CD4-positive, alpha-beta T cell (primary cell): ENCODE results near the gene ZNF688. TPM values are rescaled to one million over a fixed set of nuclear protein-coding genes. Genes with fewer than 3 reads are reported as not detected.

Source experiments
- ATAC-seq: fragments of 200-7000 bp; cut with Tn5 transposase; one replicate; pipeline ENCODE4 v1.10.0; 2022; ENCODE audit warnings: mild to moderate bottlenecking; ENCODE audit not compliant: poor library complexity
- CTCF ChIA-PET: fragments of 350-600 bp; sonication (Branson Sonifier 250); formaldehyde crosslinking; loops from one replicate; lab custom pipeline; 2021; ENCODE audit warnings: antibody characterized with exemption, inconsistent platforms; lab: Charles Lee
- POLR2A ChIA-PET: fragments of 350-600 bp; sonication (Branson Sonifier 250); formaldehyde crosslinking; loops from one replicate; lab custom pipeline; 2021; ENCODE audit warnings: antibody characterized with exemption, inconsistent platforms; lab: Charles Lee
- DNase-seq, 14 experiments: peaks; one replicate each; pipeline ENCODE4 v3.0.0-alpha.2; 2013 to 2020; ENCODE audit warnings: mixed read lengths in 2 of 14
- H3K27ac ChIP-seq, 2 donors: one replicate each; pipeline versions ENCODE4 v1.5.1 to v1.7.0; 2013; ENCODE audit warnings: low read length in 2 of 2, low read depth in 1 of 2, mild to moderate bottlenecking in 1 of 2
- H3K27me3 ChIP-seq, 2 experiments: 1 replicate in 1 of 2; 2 replicates in 1 of 2; pipeline versions ENCODE4 v1.6.1 to v1.7.0; 2013; ENCODE audit warnings: low read length in 2 of 2, control low read depth in 1 of 2, mild to moderate bottlenecking in 1 of 2, moderate library complexity in 1 of 2; ENCODE audit not compliant: insufficient read depth in 2 of 2, control insufficient read depth in 1 of 2
- H3K36me3 ChIP-seq: one replicate; pipeline ENCODE4 v1.6.1; 2013; ENCODE audit warnings: low read length, control low read depth; ENCODE audit not compliant: insufficient read depth
- H3K4me1 ChIP-seq: one replicate; pipeline ENCODE4 v1.6.1; 2013; ENCODE audit warnings: low read length, control low read depth; ENCODE audit not compliant: insufficient read depth
- H3K4me3 ChIP-seq: one replicate; pipeline ENCODE4 v1.5.1; 2013; ENCODE audit warnings: mild to moderate bottlenecking, low read length, moderate library complexity
- H3K9me3 ChIP-seq, 2 experiments: 1 replicate in 1 of 2; 2 replicates in 1 of 2; pipeline versions ENCODE4 v1.6.1 to v1.7.0; 2013; ENCODE audit warnings: low read length in 2 of 2, mild to moderate bottlenecking in 2 of 2, control low read depth in 1 of 2, moderate library complexity in 1 of 2; ENCODE audit not compliant: control insufficient read depth in 1 of 2, insufficient read depth in 1 of 2
- H3K27ac Mint-ChIP-seq: one replicate; pipeline ENCODE4 v1.8.0; 2020; ENCODE audit warnings: mixed read lengths
- H3K27me3 Mint-ChIP-seq: one replicate; pipeline ENCODE4 v1.8.0; 2021; ENCODE audit warnings: mixed read lengths
- H3K36me3 Mint-ChIP-seq: one replicate; pipeline ENCODE4 v1.8.0; 2021; ENCODE audit warnings: low read depth, mixed read lengths
- H3K4me1 Mint-ChIP-seq: one replicate; pipeline ENCODE4 v1.8.0; 2021; ENCODE audit warnings: low read depth, mixed read lengths
- H3K4me3 Mint-ChIP-seq: one replicate; pipeline ENCODE4 v1.8.0; 2020; ENCODE audit warnings: mild to moderate bottlenecking, mixed read lengths
- H3K9me3 Mint-ChIP-seq: one replicate; pipeline ENCODE4 v1.8.0; 2020; ENCODE audit warnings: mixed read lengths
- intact Hi-C, 2 experiments: fragments of 100-400 bp; cut with DNase I in 1 of 2; cut with micrococcal nuclease in 1 of 2; formaldehyde crosslinking; loops; one replicate each; pipeline versions ENCODE4 v1.15.1 to v1.9.0; 2023 to 2025; cut with DNase I, micrococcal nuclease
- total RNA-seq, 174 experiments: library from RNA in 2 of 174; stranded (reverse) in 2 of 174; gene quantifications; one replicate each; pipeline ENCODE4 v1.2.3 and lab custom pipeline; 2021 to 2026
- TF ChIP-seq, protein P1 (sequence below): fragments of 200-600 bp; IDR thresholded peaks from one replicate; pipeline ENCODE4 v1.8.0; 2022; ENCODE audit warnings: antibody characterized with exemption, mild to moderate bottlenecking

The ZNF688 gene
- total RNA-seq, 2 experiments from 2014 or later: 8.8 to 9.6 TPM

DNA sequence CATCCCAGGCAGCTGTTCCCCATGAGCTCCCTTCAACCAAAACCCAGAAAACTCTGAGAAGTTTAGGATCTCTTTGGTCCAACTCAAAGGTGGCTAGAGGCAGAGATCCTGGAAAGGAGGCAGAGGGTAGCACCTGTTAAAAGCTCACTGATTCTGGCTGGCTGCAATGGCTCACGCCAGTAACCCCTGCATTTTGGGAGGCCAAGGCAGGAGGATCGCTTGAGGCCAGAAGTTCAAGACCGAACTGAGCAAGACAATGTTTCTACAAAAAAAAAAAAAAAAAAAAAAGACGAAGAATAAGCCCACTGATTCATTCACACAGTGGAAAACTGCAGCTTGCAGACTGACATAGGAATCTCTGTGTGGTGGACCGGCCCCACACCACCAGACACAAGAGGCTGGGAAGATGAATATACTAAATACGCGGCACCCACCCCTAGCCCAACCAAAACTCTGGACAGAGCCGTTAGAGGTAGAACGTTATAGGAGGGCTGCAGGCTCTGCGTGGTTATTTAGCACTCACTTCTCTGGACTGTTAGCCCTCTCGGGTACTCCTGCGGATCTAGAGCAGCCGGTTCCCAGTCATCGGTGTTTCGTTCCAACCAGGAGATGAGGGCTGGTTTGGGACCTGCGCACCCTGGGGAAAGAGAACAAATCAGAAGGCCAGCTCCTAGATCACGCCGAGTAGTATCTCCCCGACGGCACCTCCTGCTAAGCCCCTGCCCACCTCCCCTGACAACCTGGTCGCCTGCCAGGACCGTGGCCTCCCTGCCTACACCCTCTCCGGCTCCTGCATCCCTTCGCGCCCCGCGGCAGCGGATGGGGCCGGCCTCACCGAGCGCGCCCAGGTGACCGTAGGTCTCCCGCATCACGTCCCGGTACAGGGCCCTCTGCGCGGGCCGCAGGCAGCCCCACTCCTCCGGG, 37.8 kb upstream of the ZNF688 start:
- Mint-ChIP-seq H3K4me3 (peak overlapping the region; percentile 91), H3K27ac (peak overlapping the region; percentile 93), H3K36me3 (peaks cover 49% of the 10 kb centered on the region), H3K9me3 (no peaks in the 10 kb centered on the region), H3K4me1 (peaks cover 23% of the 10 kb centered on the region), H3K27me3 (no peaks in the 10 kb centered on the region)
- intact Hi-C loops: no loop called here
- H3K27ac ChIP-seq: peak overlapping the region; percentile 86 to 89
- H3K4me1 ChIP-seq: peaks cover 26% of the 10 kb centered on the region
- ChIA-PET POLR2A (interaction anchor here (0.7 to 2.6 kb wide), 20 partner anchors 11 to 191 kb away, joined by 3 to 19 read pairs (median 6); partner anchors contain the start of genes DCTPP1, FBRS, PRR14 and ZNF688), CTCF (interaction anchor here (1.1 to 2.4 kb wide), 9 partner anchors 11 to 200 kb away, joined by 3 to 11 read pairs (median 3); partner anchors contain the start of gene DCTPP1)
- peaks cover 21% of the 10 kb centered on the region for H3K36me3 ChIP-seq
- DNase-seq (peak in 11 of 14 experiments; percentile 14 to 60 (median 36)), ATAC-seq (peak; percentile 32)
- H3K9me3 ChIP-seq: no peaks in the 10 kb centered on the region
- TF ChIP-seq, protein P1, sequence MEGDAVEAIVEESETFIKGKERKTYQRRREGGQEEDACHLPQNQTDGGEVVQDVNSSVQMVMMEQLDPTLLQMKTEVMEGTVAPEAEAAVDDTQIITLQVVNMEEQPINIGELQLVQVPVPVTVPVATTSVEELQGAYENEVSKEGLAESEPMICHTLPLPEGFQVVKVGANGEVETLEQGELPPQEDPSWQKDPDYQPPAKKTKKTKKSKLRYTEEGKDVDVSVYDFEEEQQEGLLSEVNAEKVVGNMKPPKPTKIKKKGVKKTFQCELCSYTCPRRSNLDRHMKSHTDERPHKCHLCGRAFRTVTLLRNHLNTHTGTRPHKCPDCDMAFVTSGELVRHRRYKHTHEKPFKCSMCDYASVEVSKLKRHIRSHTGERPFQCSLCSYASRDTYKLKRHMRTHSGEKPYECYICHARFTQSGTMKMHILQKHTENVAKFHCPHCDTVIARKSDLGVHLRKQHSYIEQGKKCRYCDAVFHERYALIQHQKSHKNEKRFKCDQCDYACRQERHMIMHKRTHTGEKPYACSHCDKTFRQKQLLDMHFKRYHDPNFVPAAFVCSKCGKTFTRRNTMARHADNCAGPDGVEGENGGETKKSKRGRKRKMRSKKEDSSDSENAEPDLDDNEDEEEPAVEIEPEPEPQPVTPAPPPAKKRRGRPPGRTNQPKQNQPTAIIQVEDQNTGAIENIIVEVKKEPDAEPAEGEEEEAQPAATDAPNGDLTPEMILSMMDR: no peak
- H3K4me3 ChIP-seq: peak overlapping the region; percentile 74
- H3K27me3 ChIP-seq: no peaks in the 10 kb centered on the region

DNA sequence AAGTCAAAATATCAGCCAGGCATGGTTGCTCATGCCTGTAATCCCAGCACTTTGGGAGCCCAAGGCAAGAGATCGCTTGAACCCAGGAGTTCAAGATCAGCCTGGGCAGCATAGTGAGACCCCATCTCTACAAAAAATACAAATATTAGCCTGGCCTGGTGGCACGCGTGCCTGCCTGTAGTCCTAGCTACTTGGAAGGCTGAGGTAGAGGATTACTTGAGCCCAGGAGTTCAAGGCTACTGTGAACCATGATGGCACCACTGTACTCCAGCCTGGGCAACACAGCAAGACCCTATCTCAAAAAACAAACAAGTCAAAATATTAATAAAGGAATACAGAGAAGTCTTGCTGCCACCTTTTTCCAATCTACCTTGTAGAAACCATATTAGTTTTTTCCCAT, 34.5 kb upstream of the ZNF688 start:
- H3K36me3 ChIP-seq: peaks cover 34% of the 10 kb centered on the region
- no peak overlapping the region for H3K27ac ChIP-seq
- no peak overlapping the region for H3K4me3 ChIP-seq
- TF ChIP-seq, protein P1: no peak
- H3K36me3 Mint-ChIP-seq: peaks cover 72% of the 10 kb centered on the region
- peaks cover 23% of the 10 kb centered on the region for H3K4me1 Mint-ChIP-seq
- H3K9me3 Mint-ChIP-seq: no peaks in the 10 kb centered on the region
- no peaks in the 10 kb centered on the region for H3K27me3 Mint-ChIP-seq
- no peaks in the 10 kb centered on the region for H3K27me3 ChIP-seq
- no peak overlapping the region for H3K27ac Mint-ChIP-seq
- H3K4me3 Mint-ChIP-seq: no peak overlapping the region
- POLR2A ChIA-PET: no interaction called here
- intact Hi-C loops: no loop called here
- peaks cover 26% of the 10 kb centered on the region for H3K4me1 ChIP-seq
- DNase-seq (no peak), ATAC-seq (no peak)
- CTCF ChIA-PET: interaction anchor here (0.6 to 1.3 kb wide), 2 partner anchors 9 to 219 kb away, joined by 3 to 5 read pairs; no protein-coding TSS in a partner anchor
- H3K9me3 ChIP-seq: no peaks in the 10 kb centered on the region

DNA sequence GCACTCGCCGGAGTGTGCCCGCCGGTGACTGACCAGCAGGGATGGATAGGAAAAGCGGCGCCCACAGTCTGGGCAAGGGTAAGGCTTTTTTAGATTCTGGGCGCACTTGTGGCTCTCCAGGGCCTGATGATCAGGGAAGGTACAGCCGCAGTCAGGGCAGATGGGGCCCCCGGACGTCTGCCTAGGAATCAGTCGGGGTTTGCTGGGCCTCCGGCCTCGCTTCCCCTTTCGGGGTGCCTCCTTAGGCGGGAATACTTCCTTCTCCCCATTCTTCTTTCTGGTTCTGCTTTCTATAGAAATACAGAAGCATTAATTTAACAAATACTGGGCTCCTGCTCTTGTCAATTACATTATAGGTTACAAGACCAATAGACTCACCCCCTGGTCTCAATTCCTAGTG, 33.6 kb upstream of the ZNF688 start:
- Mint-ChIP-seq H3K27me3 (no peaks in the 10 kb centered on the region), H3K9me3 (no peaks in the 10 kb centered on the region), H3K27ac (no peak overlapping the region), H3K4me1 (peaks cover 17% of the 10 kb centered on the region), H3K4me3 (peak overlapping the region; percentile 42), H3K36me3 (peaks cover 68% of the 10 kb centered on the region)
- Histone ChIP-seq H3K27ac (no peak overlapping the region), H3K4me3 (no peak overlapping the region), H3K27me3 (no peaks in the 10 kb centered on the region), H3K4me1 (peaks cover 19% of the 10 kb centered on the region), H3K36me3 (peaks cover 34% of the 10 kb centered on the region), H3K9me3 (no peaks in the 10 kb centered on the region)
- intact Hi-C loops: no loop called here
- ChIA-PET CTCF (interaction anchor here (0.6 kb wide), 1 partner anchor 218 kb away, joined by 5 read pairs; no protein-coding TSS in a partner anchor), POLR2A (no interaction called here)
- no peak for DNase-seq
- TF ChIP-seq, protein P1: no peak
- ATAC-seq: no peak
